HepG2 (cell line): ENCODE results near the gene FMNL1. TPM values are rescaled to one million over a fixed set of nuclear protein-coding genes. Genes with fewer than 3 reads are reported as not detected.

Experiments used
- ATAC-seq: fragments of 200-7000 bp; cut with Tn5 transposase; 3 replicates; pipeline ENCODE4 v1.9.1; 2020; ENCODE audit warnings: mild to moderate bottlenecking, moderate library complexity
- BruUV-seq: library from RNA; stranded (reverse); fragments of 400-500 nt; replicated peaks from 2 replicates; lab custom pipeline; 2021; lab: Mats Ljungman, UMichigan
- CTCF ChIA-PET: fragments of 300-600 bp; formaldehyde crosslinking; extraction: SDS; loops from one replicate; lab custom pipeline; 2021; ENCODE audit warnings: low total read pairs, inconsistent platforms, low intra/inter-chr PET ratio; lab: Yijun Ruan, JAX
- POLR2A ChIA-PET: fragments of 350-600 bp; sonication (Branson Sonifier 250); formaldehyde crosslinking; loops from one replicate; lab custom pipeline; 2020; ENCODE audit warnings: antibody characterized with exemption, inconsistent platforms; lab: Yijun Ruan, JAX
- DNase-seq: peaks from one replicate; pipeline ENCODE4 v3.0.0-alpha.2; 2015; ENCODE audit warnings: low spot score
- FAIRE-seq: peaks from 3 replicates; lab custom pipeline; 2011; peaks lifted over from hg19 to GRCh38; lab: Jason Lieb, UNC
- H2AFZ ChIP-seq: one replicate; pipeline ENCODE4 v1.6.1; 2011; ENCODE audit warnings: low read length, inconsistent platforms
- H3K27ac ChIP-seq: fragments of 300-600 bp; 3 replicates; pipeline ENCODE4 v1.8.0; 2011; ENCODE audit warnings: mixed run types, mild to moderate bottlenecking, mixed read lengths, low read length, inconsistent platforms; ENCODE audit not compliant: insufficient read depth; ENCODE audit errors: extremely low read length
- H3K27me3 ChIP-seq, 2 experiments: fragments of 200-600 bp in 1 of 2; 2 replicates in 1 of 2; 3 replicates in 1 of 2; pipeline versions ENCODE4 v1.6.0 to v1.8.0; 2011; ENCODE audit warnings: low read length in 2 of 2, mild to moderate bottlenecking in 2 of 2, moderate library complexity in 2 of 2, inconsistent platforms in 1 of 2; ENCODE audit not compliant: insufficient read depth in 2 of 2, control insufficient read depth in 1 of 2
- H3K36me3 ChIP-seq, 2 experiments: fragments of 200-600 bp in 1 of 2; replicated peaks in 1 of 2; 2 replicates in 1 of 2; 3 replicates in 1 of 2; pipeline versions ENCODE4 v1.5.1 to v1.8.0; 2011; ENCODE audit warnings: low read length in 2 of 2, inconsistent platforms in 1 of 2; ENCODE audit not compliant: insufficient read depth in 2 of 2, control insufficient read depth in 1 of 2
- H3K4me1 ChIP-seq: 2 replicates; pipeline ENCODE4 v1.5.1; 2012; ENCODE audit warnings: low read length, inconsistent platforms; ENCODE audit not compliant: insufficient read depth
- H3K4me2 ChIP-seq: 2 replicates; pipeline ENCODE4 v1.6.0; 2011; ENCODE audit warnings: low read depth, low read length, inconsistent platforms
- H3K4me3 ChIP-seq, 3 experiments: fragments of 200-600 bp in 1 of 3; sonication (generic), shearing (Covaris generic) in 1 of 3; replicated peaks in 1 of 3; 2 replicates each; pipeline ENCODE4 v1.5.1; 2011 to 2016; ENCODE audit warnings: low read length in 3 of 3, inconsistent platforms in 2 of 3, low read depth in 2 of 3, mild to moderate bottlenecking in 2 of 3, control low read depth in 1 of 3, mixed read lengths in 1 of 3; ENCODE audit not compliant: insufficient read depth in 1 of 3
- H3K79me2 ChIP-seq: one replicate; pipeline ENCODE4 v1.6.1; 2011; ENCODE audit warnings: low read length, inconsistent platforms; ENCODE audit not compliant: insufficient read depth
- H3K9ac ChIP-seq: 2 replicates; pipeline ENCODE4 v1.6.0; 2011; ENCODE audit warnings: mild to moderate bottlenecking, low read depth, low read length, inconsistent platforms; ENCODE audit not compliant: insufficient read depth
- H3K9me3 ChIP-seq: 2 replicates; pipeline ENCODE4 v1.5.1; 2012; ENCODE audit warnings: mild to moderate bottlenecking, low read length
- H4K20me1 ChIP-seq: 2 replicates; pipeline ENCODE4 v1.6.0; 2011; ENCODE audit warnings: inconsistent platforms, mild to moderate bottlenecking, low read length, moderate library complexity; ENCODE audit not compliant: insufficient read depth
- CHD4 ChIP-seq: fragments of 200-600 bp; sonication (generic); IDR thresholded peaks from 2 replicates; pipeline ENCODE4 v1.7.0; 2017; ENCODE audit warnings: mild to moderate bottlenecking, low read length, borderline replicate concordance
- EHMT2 ChIP-seq: fragments of 200-600 bp; sonication (generic); IDR thresholded peaks from 2 replicates; pipeline ENCODE4 v1.7.0; 2017; ENCODE audit warnings: antibody characterized with exemption, low read depth, low read length, borderline replicate concordance
- ESRRA ChIP-seq: sonication (generic); formaldehyde crosslinking; IDR thresholded peaks from 2 replicates; pipeline ENCODE4 v1.5.1; 2020; ENCODE audit warnings: mild to moderate bottlenecking, low read depth, missing genetic modification reagents
- KLF16 ChIP-seq, 2 experiments: sonication (generic) in 1 of 2; formaldehyde crosslinking in 1 of 2; IDR thresholded peaks; 2 replicates each; pipeline versions ENCODE4 v1.6.1 to v1.8.0; 2016 to 2023; ENCODE audit warnings: missing genetic modification reagents in 2 of 2, missing compliant biosample characterization in 1 of 2
- MBNL3 ChIP-seq: fragments of 250-450 bp; sonication (Bioruptor Pico); conservative IDR thresholded peaks from 2 replicates; pipeline ENCODE4 v1.8.0; 2022; ENCODE audit warnings: mild to moderate bottlenecking, inconsistent platforms
- NR2F2 ChIP-seq: IDR thresholded peaks from 2 replicates; pipeline ENCODE4 v1.6.1; 2012; ENCODE audit warnings: low read depth, inconsistent platforms, borderline replicate concordance
- POLR2AphosphoS2 ChIP-seq: IDR thresholded peaks from 2 replicates; pipeline ENCODE4 v1.6.1; 2011; ENCODE audit warnings: low read depth, low read length, improper control_type of control experiment
- ZFP37 ChIP-seq: sonication (generic); formaldehyde crosslinking; IDR thresholded peaks from 2 replicates; pipeline ENCODE4 v1.4.0; 2020; ENCODE audit warnings: missing genetic modification reagents, borderline replicate concordance
- ZHX1 ChIP-seq: sonication (generic); formaldehyde crosslinking; IDR thresholded peaks from 2 replicates; pipeline ENCODE4 v1.8.1; 2022; ENCODE audit warnings: low read depth, mild to moderate bottlenecking, missing genetic modification reagents
- ZNF142 ChIP-seq: sonication (generic); formaldehyde crosslinking; IDR thresholded peaks from 2 replicates; pipeline ENCODE4 v1.4.0; 2020; ENCODE audit warnings: missing genetic modification reagents
- ZNF546 ChIP-seq: sonication (generic); formaldehyde crosslinking; conservative IDR thresholded peaks from 2 replicates; pipeline ENCODE4 v1.8.1; 2023; ENCODE audit warnings: mild to moderate bottlenecking, missing genetic modification reagents
- ZSCAN30 ChIP-seq: sonication (generic); formaldehyde crosslinking; IDR thresholded peaks from 2 replicates; pipeline ENCODE4 v1.5.0; 2020; ENCODE audit warnings: mild to moderate bottlenecking, missing genetic modification reagents
- WGBS: methylation state at CpG from one replicate; pipeline ENCODE4 v1.1.6; 2017; ENCODE audit warnings: low lambda C conversion rate; 5-methylcytosine and 5-hydroxymethylcytosine counted together
- in situ Hi-C: cut with HindIII; loops from 2 replicates; pipeline ENCODE4 v1.10.0; 2017; ENCODE audit warnings: low pct_unique_long_range_greater_than_20kb; ENCODE audit not compliant: extremely low pct_ligation_motif_present
- intact Hi-C: fragments of 100-400 bp; cut with micrococcal nuclease; formaldehyde crosslinking; loops from one replicate; pipeline ENCODE4 v1.10.0; 2022; ENCODE audit not compliant: unreplicated experiment
- polyA plus RNA-seq, 8 experiments: library from polyadenylated mRNA; depleted of rRNA in 3 of 8; stranded (reverse) in 7 of 8; unstranded in 1 of 8; fragments of >200 nt; fragmentation: Illumina TruSeq in 4 of 8; extraction: Trizol in 4 of 8; gene quantifications; 2 replicates each; pipeline versions ENCODE4 v1.2.1 to v1.2.3, GENCODE V29; 2011 to 2016; ENCODE audit warnings: low read depth in 4 of 8, missing spikeins in 1 of 8, mixed read lengths in 1 of 8; ENCODE audit not compliant: insufficient read depth in 1 of 8
- total RNA-seq, 5 experiments: library from RNA; depleted of rRNA; stranded (reverse); fragments of >200 nt; fragmentation: Illumina TruSeq; extraction: Trizol; gene quantifications; 2 replicates each; pipeline ENCODE4 v1.2.3, GENCODE V29; 2016; ENCODE audit warnings: low read depth in 1 of 5
- TF ChIP-seq, protein P1 (sequence below): sonication (generic); formaldehyde crosslinking; conservative IDR thresholded peaks from 2 replicates; pipeline ENCODE4 v1.4.0; 2020; ENCODE audit warnings: missing genetic modification reagents

Gene FMNL1
- total and polyA plus RNA-seq, 2 of the 13 experiments (the other 11 are each of a cell fraction or from before 2014, with no cell fraction given), result 0.53 to 0.70 TPM

DNA sequence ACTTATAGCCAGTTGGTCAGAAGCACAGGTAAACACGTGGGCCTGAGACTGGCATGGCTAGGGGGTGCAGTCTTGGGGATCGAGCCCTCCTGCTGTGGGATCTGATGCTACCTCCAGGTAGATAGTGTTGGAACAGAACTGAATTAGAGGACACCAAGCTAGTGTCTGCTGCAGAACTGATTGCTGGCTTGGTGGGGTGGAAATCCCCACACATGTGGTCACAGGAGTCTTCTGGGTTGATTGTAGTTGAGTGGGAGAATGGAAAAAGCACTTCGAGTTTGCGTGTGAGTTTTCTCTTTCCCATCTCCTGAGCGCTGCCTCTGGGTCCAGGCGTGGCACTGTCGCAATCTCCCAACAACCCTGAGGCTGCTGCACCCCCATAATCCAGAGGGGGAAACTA, 48.2 kb downstream of the FMNL1 start:
- Histone ChIP-seq H3K27ac (no peak overlapping the region), H4K20me1 (no peaks in the 10 kb centered on the region), H3K79me2 (no peaks in the 10 kb centered on the region), H3K36me3 (peaks cover 28 to 57% of the 10 kb centered on the region in 2 experiments; a peak in 4 of 5 replicates), H3K4me1 (0 out of 2 replicates have a peak, but pooled peaks cover 9% of the 10 kb centered on the region), H3K27me3 (no peaks in the 10 kb centered on the region), H3K9ac (no peak overlapping the region), H3K4me3 (no peak overlapping the region), H2AFZ (no peak overlapping the region), H3K4me2 (no peak overlapping the region), H3K9me3 (no peaks in the 10 kb centered on the region)
- no TSS peak for BruUV-seq
- DNase-seq, result no peak
- in situ Hi-C loops, result no loop called here
- CTCF ChIA-PET, result no interaction called here
- FAIRE-seq, result no peak
- POLR2A ChIA-PET, result no interaction called here
- ATAC-seq, result no peak
- 96% methylated on average over 7 of the region's 7 CpGs for WGBS
- TF ChIP-seq, protein P1, sequence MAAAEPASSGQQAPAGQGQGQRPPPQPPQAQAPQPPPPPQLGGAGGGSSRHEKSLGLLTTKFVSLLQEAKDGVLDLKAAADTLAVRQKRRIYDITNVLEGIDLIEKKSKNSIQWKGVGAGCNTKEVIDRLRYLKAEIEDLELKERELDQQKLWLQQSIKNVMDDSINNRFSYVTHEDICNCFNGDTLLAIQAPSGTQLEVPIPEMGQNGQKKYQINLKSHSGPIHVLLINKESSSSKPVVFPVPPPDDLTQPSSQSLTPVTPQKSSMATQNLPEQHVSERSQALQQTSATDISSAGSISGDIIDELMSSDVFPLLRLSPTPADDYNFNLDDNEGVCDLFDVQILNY (CRISPR knock-in tag), result no peak
- no peak for TF ChIP-seq ZSCAN30 (CRISPR knock-in tag)
- no peak for TF ChIP-seq ZNF546
- TF ChIP-seq KLF16 (CRISPR knock-in tag; IDR thresholded peaks at IDR 0.05), result no peak
- no peak for TF ChIP-seq CHD4
- TF ChIP-seq ESRRA (CRISPR knock-in tag), result no peak
- TF ChIP-seq POLR2AphosphoS2, result no peak
- TF ChIP-seq ZNF142 (CRISPR knock-in tag), result no peak
- TF ChIP-seq MBNL3 (CRISPR knock-in tag), result no peak
- TF ChIP-seq EHMT2, result no peak
- no peak for TF ChIP-seq NR2F2
- TF ChIP-seq ZHX1 (CRISPR knock-in tag), result no peak
- TF ChIP-seq ZFP37 (CRISPR knock-in tag), result no peak
- intact Hi-C loops, result no loop called here
